HEK293 (cell line): ENCODE data around the gene GRM5.

Experiments used
- CTCF ChIP-seq: fragments of 450-650 bp; formaldehyde crosslinking; IDR thresholded peaks from 2 replicates; pipeline ENCODE4 v1.5.1; 2016; ENCODE audit warnings: missing biosample characterization, missing genetic modification characterization
- REST ChIP-seq: fragments of 450-650 bp; formaldehyde crosslinking; IDR thresholded peaks from 2 replicates; pipeline ENCODE4 v1.5.1; 2016; ENCODE audit warnings: missing biosample characterization, missing genetic modification characterization
- ZBTB11 ChIP-seq: fragments of 450-650 bp; formaldehyde crosslinking; conservative IDR thresholded peaks from 2 replicates; pipeline ENCODE4 v1.5.1; 2016; ENCODE audit warnings: low read depth, missing biosample characterization, missing genetic modification characterization
- ZNF114 ChIP-seq: fragments of 450-650 bp; formaldehyde crosslinking; IDR thresholded peaks from 2 replicates; pipeline ENCODE4 v1.5.0; 2017; ENCODE audit warnings: missing biosample characterization, missing genetic modification characterization
- ZNF175 ChIP-seq: fragments of 450-650 bp; formaldehyde crosslinking; IDR thresholded peaks from 2 replicates; pipeline ENCODE4 v1.5.1; 2016; ENCODE audit warnings: missing biosample characterization, missing genetic modification characterization
- ZNF18 ChIP-seq: fragments of 450-650 bp; formaldehyde crosslinking; IDR thresholded peaks from 2 replicates; pipeline ENCODE4 v1.5.1; 2016; ENCODE audit warnings: missing biosample characterization, missing genetic modification characterization
- ZNF274 ChIP-seq, 2 experiments: fragments of 200-500 bp in 1 of 2; fragments of 450-650 bp in 1 of 2; sonication (Bioruptor generic) in 1 of 2; formaldehyde crosslinking in 1 of 2; IDR thresholded peaks; 2 replicates each; pipeline versions ENCODE4 v1.5.1 to v1.6.1; 2014 to 2016; ENCODE audit warnings: borderline replicate concordance in 1 of 2, inconsistent platforms in 1 of 2, low read length in 1 of 2, missing biosample characterization in 1 of 2, missing genetic modification characterization in 1 of 2
- ZNF513 ChIP-seq: fragments of 450-650 bp; IDR thresholded peaks from 2 replicates; pipeline ENCODE4 v1.5.1; 2018; ENCODE audit warnings: missing biosample characterization, missing genetic modification characterization
- ZNF544 ChIP-seq: fragments of 450-650 bp; formaldehyde crosslinking; IDR thresholded peaks from 2 replicates; pipeline ENCODE4 v1.5.0; 2017; ENCODE audit warnings: missing biosample characterization, missing genetic modification characterization
- ZNF707 ChIP-seq: fragments of 450-650 bp; formaldehyde crosslinking; IDR thresholded peaks from 2 replicates; pipeline ENCODE4 v1.5.1; 2016; ENCODE audit warnings: missing biosample characterization, missing genetic modification characterization

- TF ChIP-seq ZNF18 (tag by site-specific recombination), result no peak
- no peak for TF ChIP-seq ZNF513 (tag by site-specific recombination)
- no peak for TF ChIP-seq ZNF114 (tag by site-specific recombination)
- TF ChIP-seq ZNF274 (IDR thresholded peaks at IDR 0.05; ENCODE audit: low read length), result no peak
- TF ChIP-seq ZNF274 (tag by site-specific recombination; IDR thresholded peaks at IDR 0.05; ENCODE audit: borderline replicate concordance), result no peak
- TF ChIP-seq ZBTB11 (tag by site-specific recombination), result no peak
- no peak for TF ChIP-seq ZNF544 (tag by site-specific recombination)
- TF ChIP-seq ZNF175 (tag by site-specific recombination), result no peak
- TF ChIP-seq CTCF (tag by site-specific recombination), result peak; percentile 90
- no peak for TF ChIP-seq ZNF707 (tag by site-specific recombination)
- TF ChIP-seq REST (tag by site-specific recombination), result no peak
Measured at GRCh38 chr11:88543902-88544655, 521.7 kb downstream of the GRM5 start.
